ENCODE data around the gene PIGN.

Gene PIGN, protein sequence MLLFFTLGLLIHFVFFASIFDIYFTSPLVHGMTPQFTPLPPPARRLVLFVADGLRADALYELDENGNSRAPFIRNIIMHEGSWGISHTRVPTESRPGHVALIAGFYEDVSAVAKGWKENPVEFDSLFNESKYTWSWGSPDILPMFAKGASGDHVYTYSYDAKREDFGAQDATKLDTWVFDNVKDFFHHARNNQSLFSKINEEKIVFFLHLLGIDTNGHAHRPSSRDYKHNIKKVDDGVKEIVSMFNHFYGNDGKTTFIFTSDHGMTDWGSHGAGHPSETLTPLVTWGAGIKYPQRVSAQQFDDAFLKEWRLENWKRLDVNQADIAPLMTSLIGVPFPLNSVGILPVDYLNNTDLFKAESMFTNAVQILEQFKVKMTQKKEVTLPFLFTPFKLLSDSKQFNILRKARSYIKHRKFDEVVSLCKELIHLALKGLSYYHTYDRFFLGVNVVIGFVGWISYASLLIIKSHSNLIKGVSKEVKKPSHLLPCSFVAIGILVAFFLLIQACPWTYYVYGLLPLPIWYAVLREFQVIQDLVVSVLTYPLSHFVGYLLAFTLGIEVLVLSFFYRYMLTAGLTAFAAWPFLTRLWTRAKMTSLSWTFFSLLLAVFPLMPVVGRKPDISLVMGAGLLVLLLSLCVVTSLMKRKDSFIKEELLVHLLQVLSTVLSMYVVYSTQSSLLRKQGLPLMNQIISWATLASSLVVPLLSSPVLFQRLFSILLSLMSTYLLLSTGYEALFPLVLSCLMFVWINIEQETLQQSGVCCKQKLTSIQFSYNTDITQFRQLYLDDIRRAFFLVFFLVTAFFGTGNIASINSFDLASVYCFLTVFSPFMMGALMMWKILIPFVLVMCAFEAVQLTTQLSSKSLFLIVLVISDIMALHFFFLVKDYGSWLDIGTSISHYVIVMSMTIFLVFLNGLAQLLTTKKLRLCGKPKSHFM

DNA sequence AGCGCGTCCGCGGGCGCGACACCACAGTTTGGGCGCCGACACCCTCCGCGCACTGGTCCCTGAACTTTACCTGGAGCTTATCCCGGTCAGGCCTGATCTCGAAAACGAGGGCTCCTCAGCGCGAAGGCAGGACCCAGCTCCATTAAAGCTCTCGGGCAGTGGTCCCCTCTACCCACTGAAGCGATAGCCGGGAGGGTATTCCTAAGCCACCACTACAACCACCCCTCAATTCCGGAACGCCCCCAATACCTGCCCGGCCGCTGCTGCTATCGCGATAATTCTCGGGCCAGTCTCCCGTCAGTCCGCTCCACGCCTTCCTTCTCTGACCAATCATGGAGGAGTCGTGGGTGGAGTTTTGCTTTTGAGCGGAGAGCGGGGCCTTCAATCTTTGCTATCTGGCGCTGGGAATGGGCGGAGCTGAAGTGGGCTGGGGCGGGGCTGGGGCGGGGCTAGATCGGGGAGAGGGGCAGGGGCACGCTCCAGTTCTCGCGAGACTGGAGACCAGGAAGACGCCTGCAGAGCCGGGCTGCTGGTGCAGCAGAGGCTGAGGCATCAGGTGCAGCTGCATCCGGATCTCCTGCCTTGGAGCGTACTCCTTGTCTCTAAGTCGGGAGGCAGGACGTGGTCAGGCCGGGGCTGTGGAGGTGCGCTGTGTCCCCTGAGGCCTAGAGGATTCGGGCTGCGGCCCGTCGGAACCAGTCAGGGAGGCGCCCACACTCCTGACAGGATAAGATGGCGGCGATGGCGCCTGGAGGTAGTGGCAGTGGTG is at the start of gene PIGN, which contains the start of gene RELCH:
PIGN (minus strand) TSS at position 283 of the 769 bp plus-strand sequence. CDS start 25,703 bp downstream, outside the sequence.
RELCH (plus strand) TSS at position 482 of the 769 bp plus-strand sequence; CDS start at position 733, 251 bp downstream.
- Mint-ChIP-seq H3K4me1 (ENCODE audit: low read depth) (peaks cover 57% of the 10 kb centered on the region), H3K27me3 (no peaks in the 10 kb centered on the region), H3K9me3 (no peaks in the 10 kb centered on the region), H3K4me3 (peak within 1 kb of the TSS; percentile 100), H3K36me3 (ENCODE audit: low read depth) (peaks cover 18% of the 10 kb centered on the region), H3K27ac (peak within 1 kb of the TSS; percentile 96)

GRCh38 chr18:62236252-62236651 is 49.4 kb upstream of the PIGN start:
- no peak overlapping the region for H3K27ac Mint-ChIP-seq
- no peaks in the 10 kb centered on the region for H3K9me3 Mint-ChIP-seq
- H3K27me3 Mint-ChIP-seq, result no peaks in the 10 kb centered on the region
- no peaks in the 10 kb centered on the region for H3K4me1 Mint-ChIP-seq (ENCODE audit: low read depth)
- H3K36me3 Mint-ChIP-seq (ENCODE audit: low read depth), result peaks cover 60% of the 10 kb centered on the region
- no peak overlapping the region for H3K4me3 Mint-ChIP-seq

DNA sequence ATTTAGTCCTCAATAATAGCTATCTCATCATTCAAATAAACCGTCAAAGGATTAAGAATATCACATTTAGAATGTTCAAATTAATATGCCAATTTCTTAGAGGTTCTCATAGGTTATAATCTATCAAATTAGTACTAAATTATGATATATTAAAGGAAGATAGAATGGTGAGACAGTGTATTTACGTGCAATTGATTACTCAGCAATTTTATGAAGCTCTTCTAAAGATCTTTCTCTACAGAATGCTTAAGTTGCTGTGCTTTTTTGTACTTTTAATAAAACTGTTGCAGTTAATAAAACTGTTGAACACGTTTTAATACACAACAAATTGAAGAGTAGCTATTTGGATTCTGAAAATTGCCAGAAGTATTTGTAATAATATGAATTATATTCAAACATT is 39.2 kb upstream of the PIGN start:
- no peaks in the 10 kb centered on the region for H3K27me3 Mint-ChIP-seq
- peaks cover 77% of the 10 kb centered on the region for H3K36me3 Mint-ChIP-seq (ENCODE audit: low read depth)
- peaks cover 4% of the 10 kb centered on the region for H3K9me3 Mint-ChIP-seq
- no peaks in the 10 kb centered on the region for H3K4me1 Mint-ChIP-seq (ENCODE audit: low read depth)
- no peak overlapping the region for H3K27ac Mint-ChIP-seq
- no peak overlapping the region for H3K4me3 Mint-ChIP-seq

DNA sequence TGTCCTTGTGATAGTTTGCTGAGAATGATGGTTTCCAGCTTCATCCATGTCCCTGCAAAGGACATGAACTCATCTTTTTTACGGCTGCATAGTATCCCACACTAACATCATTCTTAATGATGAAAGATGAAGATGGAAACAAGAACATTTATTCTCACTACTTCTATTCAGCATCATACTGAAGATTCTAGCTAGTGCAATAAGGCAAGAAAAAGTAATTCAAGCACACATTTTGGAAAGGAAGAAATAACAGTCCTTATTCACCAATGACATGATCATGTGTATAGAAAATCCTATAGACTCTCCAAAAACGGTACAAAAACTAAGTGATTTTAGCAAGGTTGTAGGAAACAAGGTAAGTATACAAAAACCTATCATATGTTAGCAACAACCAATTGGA is 37.4 kb upstream of the PIGN start:
- peaks cover 5% of the 10 kb centered on the region for H3K4me1 Mint-ChIP-seq (ENCODE audit: low read depth)
- H3K27ac Mint-ChIP-seq, result no peak overlapping the region
- H3K4me3 Mint-ChIP-seq, result no peak overlapping the region
- peaks cover 4% of the 10 kb centered on the region for H3K9me3 Mint-ChIP-seq
- H3K27me3 Mint-ChIP-seq, result no peaks in the 10 kb centered on the region
- peaks cover 71% of the 10 kb centered on the region for H3K36me3 Mint-ChIP-seq (ENCODE audit: low read depth)

DNA sequence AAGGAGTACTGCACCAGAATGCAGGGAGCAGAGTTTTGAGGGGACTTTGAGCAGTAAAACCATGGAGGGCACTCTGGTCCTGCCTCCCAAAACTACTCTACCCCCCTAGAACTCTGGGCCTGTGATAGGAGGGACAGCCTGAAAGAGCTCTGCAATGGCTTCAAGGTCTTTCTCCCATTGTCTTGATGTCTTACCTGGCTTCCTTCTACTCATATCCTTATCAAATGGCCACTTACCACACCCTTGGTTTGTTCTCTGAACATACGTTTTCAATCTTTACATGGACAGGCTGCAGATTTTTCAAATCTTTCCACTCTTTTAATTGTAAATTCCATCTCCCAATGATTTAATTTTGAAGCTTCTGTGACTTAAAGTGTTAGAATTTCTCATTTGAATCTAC is 27.9 kb upstream of the PIGN start:
- no peak overlapping the region for H3K4me3 Mint-ChIP-seq
- H3K9me3 Mint-ChIP-seq, result no peaks in the 10 kb centered on the region
- peaks cover 18% of the 10 kb centered on the region for H3K4me1 Mint-ChIP-seq (ENCODE audit: low read depth)
- H3K27me3 Mint-ChIP-seq, result no peaks in the 10 kb centered on the region
- no peak overlapping the region for H3K27ac Mint-ChIP-seq
- H3K36me3 Mint-ChIP-seq (ENCODE audit: low read depth), result peaks cover 46% of the 10 kb centered on the region

DNA sequence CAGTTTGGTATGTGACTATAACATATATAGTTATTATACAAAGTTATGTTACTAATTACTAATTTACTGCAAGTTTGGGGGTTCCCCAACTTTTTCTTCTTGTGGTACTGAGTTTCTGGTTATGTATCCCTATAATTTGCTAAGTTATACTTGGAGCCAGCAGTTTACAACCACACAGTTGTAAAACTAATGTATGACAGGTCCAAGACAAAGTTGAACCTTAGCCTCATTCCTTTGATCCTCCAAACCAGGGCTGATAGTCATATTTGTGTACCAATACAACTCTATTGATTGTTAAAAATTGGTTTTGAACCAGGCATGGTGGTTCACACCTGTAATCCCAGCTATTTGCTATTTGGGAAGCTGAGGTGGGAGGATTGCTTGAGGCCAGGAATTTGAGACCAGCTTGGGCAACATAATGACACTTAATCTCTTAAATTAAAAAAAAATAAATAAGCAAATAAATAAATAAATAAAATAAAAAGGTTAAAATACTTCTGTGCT is 24.5 kb upstream of the PIGN start:
- peaks cover 23% of the 10 kb centered on the region for H3K4me1 Mint-ChIP-seq (ENCODE audit: low read depth)
- H3K4me3 Mint-ChIP-seq, result no peak overlapping the region
- no peak overlapping the region for H3K27ac Mint-ChIP-seq
- no peaks in the 10 kb centered on the region for H3K27me3 Mint-ChIP-seq
- no peaks in the 10 kb centered on the region for H3K9me3 Mint-ChIP-seq
- H3K36me3 Mint-ChIP-seq (ENCODE audit: low read depth), result peaks cover 45% of the 10 kb centered on the region

DNA sequence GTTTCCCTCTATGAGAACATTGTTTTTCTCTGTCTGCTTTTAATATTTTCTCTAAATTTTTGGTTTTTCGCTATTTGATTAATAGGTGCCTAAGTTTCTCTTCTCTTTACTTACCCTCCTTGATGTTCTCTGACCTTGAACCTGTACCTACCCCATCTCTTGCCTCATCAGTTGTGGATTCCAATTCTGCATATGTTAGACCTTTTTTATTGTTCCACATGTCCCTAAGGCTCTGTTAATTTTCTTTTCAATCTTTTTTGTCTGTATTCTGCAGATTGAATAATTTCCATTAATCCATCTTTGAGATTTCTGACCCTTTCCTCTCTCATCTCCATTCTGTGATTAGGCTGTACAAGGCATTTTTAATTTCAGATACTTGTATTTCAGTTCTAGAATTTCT is 23.3 kb upstream of the PIGN start:
- no peaks in the 10 kb centered on the region for H3K27me3 Mint-ChIP-seq
- no peak overlapping the region for H3K27ac Mint-ChIP-seq
- peaks cover 41% of the 10 kb centered on the region for H3K36me3 Mint-ChIP-seq (ENCODE audit: low read depth)
- no peaks in the 10 kb centered on the region for H3K9me3 Mint-ChIP-seq
- no peak overlapping the region for H3K4me3 Mint-ChIP-seq
- H3K4me1 Mint-ChIP-seq (ENCODE audit: low read depth), result peaks cover 28% of the 10 kb centered on the region

DNA sequence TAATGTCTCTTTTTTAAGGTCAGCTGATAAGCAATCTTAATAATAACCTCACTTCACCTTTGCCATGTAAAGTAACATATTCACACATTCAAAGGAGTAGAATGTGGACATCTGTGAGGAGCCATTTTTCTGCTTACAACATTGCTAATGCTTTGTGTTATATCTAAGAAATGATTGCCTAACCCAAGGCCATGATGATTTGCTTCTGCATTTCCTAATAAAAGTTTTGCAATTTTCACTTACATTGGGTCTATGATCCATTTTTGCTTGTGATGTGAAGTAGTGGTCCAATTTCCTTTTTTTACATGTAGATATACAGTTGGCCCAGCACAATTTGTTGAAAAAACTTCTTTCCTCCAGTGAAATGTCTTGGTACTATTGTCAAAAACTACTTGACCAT is 22.2 kb upstream of the PIGN start:
- Mint-ChIP-seq H3K27me3 (no peaks in the 10 kb centered on the region), H3K9me3 (no peaks in the 10 kb centered on the region), H3K27ac (no peak overlapping the region), H3K4me3 (no peak overlapping the region), H3K4me1 (ENCODE audit: low read depth) (peaks cover 37% of the 10 kb centered on the region), H3K36me3 (ENCODE audit: low read depth) (peaks cover 46% of the 10 kb centered on the region)

- no peaks in the 10 kb centered on the region for H3K9me3 Mint-ChIP-seq
- H3K4me1 Mint-ChIP-seq (ENCODE audit: low read depth), result peaks cover 41% of the 10 kb centered on the region
- H3K4me3 Mint-ChIP-seq, result no peak overlapping the region
- no peak overlapping the region for H3K27ac Mint-ChIP-seq
- H3K36me3 Mint-ChIP-seq (ENCODE audit: low read depth), result peaks cover 34% of the 10 kb centered on the region
- H3K27me3 Mint-ChIP-seq, result no peaks in the 10 kb centered on the region
Observed at GRCh38 chr18:62206593-62206992, 19.7 kb upstream of the PIGN start.

DNA sequence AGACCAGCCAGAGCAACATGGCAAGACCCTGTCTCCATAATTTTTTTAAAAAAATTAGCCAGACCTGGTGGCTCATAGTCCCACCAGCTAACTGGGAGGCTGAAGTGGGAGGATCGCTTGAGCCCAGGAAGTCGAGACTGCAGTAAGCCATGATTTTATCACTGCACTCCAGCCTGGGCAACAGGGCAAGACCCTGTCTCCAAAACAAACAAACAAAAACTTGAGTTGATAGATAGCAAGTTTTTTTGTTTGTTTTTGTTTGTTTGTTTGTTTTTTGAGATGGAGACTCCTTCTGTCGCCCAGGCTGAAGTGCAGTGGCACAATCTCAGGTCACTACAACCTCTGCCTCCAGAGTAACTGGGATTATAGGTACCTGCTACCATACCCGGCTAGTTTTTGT is 19.0 kb upstream of the PIGN start:
- Mint-ChIP-seq H3K9me3 (no peaks in the 10 kb centered on the region), H3K27me3 (no peaks in the 10 kb centered on the region), H3K4me3 (no peak overlapping the region), H3K4me1 (ENCODE audit: low read depth) (peaks cover 41% of the 10 kb centered on the region), H3K36me3 (ENCODE audit: low read depth) (peaks cover 34% of the 10 kb centered on the region), H3K27ac (no peak overlapping the region)

- no peaks in the 10 kb centered on the region for H3K27me3 Mint-ChIP-seq
- peaks cover 9% of the 10 kb centered on the region for H3K36me3 Mint-ChIP-seq (ENCODE audit: low read depth)
- no peaks in the 10 kb centered on the region for H3K9me3 Mint-ChIP-seq
- no peak overlapping the region for H3K27ac Mint-ChIP-seq
- H3K4me3 Mint-ChIP-seq, result no peak overlapping the region
- H3K4me1 Mint-ChIP-seq (ENCODE audit: low read depth), result peaks cover 55% of the 10 kb centered on the region
Observed at GRCh38 chr18:62201870-62202269, 15.0 kb upstream of the PIGN start.

- no peak overlapping the region for H3K4me3 Mint-ChIP-seq
- peak overlapping the region; percentile 19 for H3K27ac Mint-ChIP-seq
- no peaks in the 10 kb centered on the region for H3K27me3 Mint-ChIP-seq
- H3K4me1 Mint-ChIP-seq (ENCODE audit: low read depth), result peaks cover 61% of the 10 kb centered on the region
- peaks cover 9% of the 10 kb centered on the region for H3K36me3 Mint-ChIP-seq (ENCODE audit: low read depth)
- H3K9me3 Mint-ChIP-seq, result no peaks in the 10 kb centered on the region
Observed at GRCh38 chr18:62200121-62200914, 13.5 kb upstream of the PIGN start.

DNA sequence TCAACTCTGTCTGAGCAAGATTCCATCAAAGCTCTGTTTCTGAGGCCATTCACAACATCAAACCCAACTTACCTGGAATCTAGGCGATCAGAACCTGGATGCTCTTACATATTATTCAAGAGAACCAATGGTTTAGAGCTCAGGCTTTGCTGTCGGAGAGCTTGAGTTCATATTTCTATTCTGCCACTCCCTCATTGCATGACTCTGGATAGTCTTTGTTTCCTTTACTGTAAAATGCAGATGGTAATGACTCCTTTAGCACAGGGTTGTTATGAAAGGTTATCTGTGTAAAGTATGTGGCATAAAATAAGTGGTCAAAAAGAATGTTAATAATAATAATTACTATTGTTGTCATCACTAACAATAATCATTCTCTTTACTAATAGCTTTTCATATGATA is 12.8 kb upstream of the PIGN start:
- Mint-ChIP-seq H3K27me3 (no peaks in the 10 kb centered on the region), H3K4me1 (ENCODE audit: low read depth) (peaks cover 57% of the 10 kb centered on the region), H3K27ac (no peak overlapping the region), H3K36me3 (ENCODE audit: low read depth) (peaks cover 4% of the 10 kb centered on the region), H3K4me3 (no peak overlapping the region), H3K9me3 (no peaks in the 10 kb centered on the region)

DNA sequence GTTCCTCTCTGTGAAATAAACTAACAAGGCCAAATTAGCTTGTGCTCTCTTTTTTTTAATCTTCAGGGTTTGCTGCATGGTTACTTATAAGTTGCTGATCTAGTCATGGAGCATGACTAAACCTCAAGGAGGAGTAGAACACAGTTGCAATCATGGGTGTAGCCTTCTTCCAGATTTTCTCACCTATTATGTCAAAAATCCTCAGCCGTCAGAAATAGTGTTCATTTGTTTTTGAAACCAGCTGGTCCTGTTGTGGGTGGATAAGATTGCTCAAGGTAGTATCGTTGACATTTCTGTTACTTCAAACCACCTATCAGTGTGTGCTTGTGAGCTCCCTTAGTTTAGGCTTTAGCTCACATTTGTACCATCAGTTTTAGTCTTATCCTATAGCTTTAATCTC is 11.4 kb upstream of the PIGN start:
- Mint-ChIP-seq H3K27me3 (no peaks in the 10 kb centered on the region), H3K36me3 (ENCODE audit: low read depth) (no peaks in the 10 kb centered on the region), H3K27ac (no peak overlapping the region), H3K4me3 (no peak overlapping the region), H3K9me3 (no peaks in the 10 kb centered on the region), H3K4me1 (ENCODE audit: low read depth) (peaks cover 64% of the 10 kb centered on the region)

Measured in stimulated activated naive CD8-positive, alpha-beta T cell treated with anti-CD3 and anti-CD28 coated beads, Interleukin-15, Interleukin-2, amounts not matched to agents 100 ng/mL and 50 ng/mL, for 24 hours (primary cell).